ENCODE data around the gene TNRC6A.

TNRC6A gene

GRCh38 chr16:24771779-24772157 is 42.3 kb downstream of the TNRC6A start:
- no peak for TF ChIP-seq JUND (IDR thresholded peaks at IDR 0.05; ENCODE audit: low read depth)
- DNase-seq (ENCODE audit: low read depth in 1 of 2, low spot score in 1 of 2), result peak in 1 of 2 experiments; percentile 47
- in situ Hi-C loops (cut with HindIII; ENCODE audit: low pct_unique_long_range_greater_than_20kb, low sequenced_read_pairs), result no loop called here

GRCh38 chr16:24773771-24774427 is 44.4 kb downstream of the TNRC6A start:
- TF ChIP-seq JUND (IDR thresholded peaks at IDR 0.05; ENCODE audit: low read depth), result no peak
- in situ Hi-C loops (cut with HindIII; ENCODE audit: low pct_unique_long_range_greater_than_20kb, low sequenced_read_pairs), result no loop called here
- DNase-seq (ENCODE audit: low read depth in 1 of 2, low spot score in 1 of 2), result no peak

- no peak for TF ChIP-seq JUND (IDR thresholded peaks at IDR 0.05; ENCODE audit: low read depth)
- DNase-seq (ENCODE audit: low read depth in 1 of 2, low spot score in 1 of 2), result no peak
- in situ Hi-C loops (cut with HindIII; ENCODE audit: low pct_unique_long_range_greater_than_20kb, low sequenced_read_pairs), result no loop called here
Measured at GRCh38 chr16:24774510-24774909, 45.1 kb downstream of the TNRC6A start.

- TF ChIP-seq JUND (IDR thresholded peaks at IDR 0.05; ENCODE audit: low read depth), result no peak
- DNase-seq (ENCODE audit: low read depth in 1 of 2, low spot score in 1 of 2), result peak; percentile 57 to 69
- in situ Hi-C loops (cut with HindIII; ENCODE audit: low pct_unique_long_range_greater_than_20kb, low sequenced_read_pairs), result no loop called here
Measured at GRCh38 chr16:24775455-24775854, 46.0 kb downstream of the TNRC6A start.

- DNase-seq (ENCODE audit: low read depth in 1 of 2, low spot score in 1 of 2), result no peak
- TF ChIP-seq JUND (IDR thresholded peaks at IDR 0.05; ENCODE audit: low read depth), result no peak
- in situ Hi-C loops (cut with HindIII; ENCODE audit: low pct_unique_long_range_greater_than_20kb, low sequenced_read_pairs), result no loop called here
Measured at GRCh38 chr16:24776501-24777220, 47.2 kb downstream of the TNRC6A start.

- in situ Hi-C loops (cut with HindIII; ENCODE audit: low pct_unique_long_range_greater_than_20kb, low sequenced_read_pairs), result no loop called here
- TF ChIP-seq JUND (IDR thresholded peaks at IDR 0.05; ENCODE audit: low read depth), result no peak
- no peak for DNase-seq (ENCODE audit: low read depth in 1 of 2, low spot score in 1 of 2)
Measured at GRCh38 chr16:24778671-24779070, 49.2 kb downstream of the TNRC6A start.

- DNase-seq (ENCODE audit: low read depth in 1 of 2, low spot score in 1 of 2), result no peak
- TF ChIP-seq JUND (IDR thresholded peaks at IDR 0.05; ENCODE audit: low read depth), result no peak
- in situ Hi-C loops (cut with HindIII; ENCODE audit: low pct_unique_long_range_greater_than_20kb, low sequenced_read_pairs), result no loop called here
Measured at GRCh38 chr16:24781256-24781655, 51.8 kb downstream of the TNRC6A start.

GRCh38 chr16:24784121-24784520 is 54.7 kb downstream of the TNRC6A start:
- in situ Hi-C loops (cut with HindIII; ENCODE audit: low pct_unique_long_range_greater_than_20kb, low sequenced_read_pairs), result no loop called here
- DNase-seq (ENCODE audit: low read depth in 1 of 2, low spot score in 1 of 2), result no peak
- no peak for TF ChIP-seq JUND (IDR thresholded peaks at IDR 0.05; ENCODE audit: low read depth)

GRCh38 chr16:24789881-24790280 is 60.4 kb downstream of the TNRC6A start:
- DNase-seq (ENCODE audit: low read depth in 1 of 2, low spot score in 1 of 2), result no peak
- in situ Hi-C loops (cut with HindIII; ENCODE audit: low pct_unique_long_range_greater_than_20kb, low sequenced_read_pairs), result no loop called here
- no peak for TF ChIP-seq JUND (IDR thresholded peaks at IDR 0.05; ENCODE audit: low read depth)

GRCh38 chr16:24800586-24800985 is 71.1 kb downstream of the TNRC6A start:
- TF ChIP-seq JUND (IDR thresholded peaks at IDR 0.05; ENCODE audit: low read depth), result no peak
- in situ Hi-C loops (cut with HindIII; ENCODE audit: low pct_unique_long_range_greater_than_20kb, low sequenced_read_pairs), result no loop called here
- DNase-seq (ENCODE audit: low read depth in 1 of 2, low spot score in 1 of 2), result peak; percentile 20 to 65

- in situ Hi-C loops (cut with HindIII; ENCODE audit: low pct_unique_long_range_greater_than_20kb, low sequenced_read_pairs), result no loop called here
- no peak for DNase-seq (ENCODE audit: low read depth in 1 of 2, low spot score in 1 of 2)
- no peak for TF ChIP-seq JUND (IDR thresholded peaks at IDR 0.05; ENCODE audit: low read depth)
Measured at GRCh38 chr16:24801761-24802302, 72.4 kb downstream of the TNRC6A start.

- in situ Hi-C loops (cut with HindIII; ENCODE audit: low pct_unique_long_range_greater_than_20kb, low sequenced_read_pairs), result no loop called here
- DNase-seq (ENCODE audit: low read depth in 1 of 2, low spot score in 1 of 2), result peak in 1 of 2 experiments; percentile 9
- TF ChIP-seq JUND (IDR thresholded peaks at IDR 0.05; ENCODE audit: low read depth), result no peak
Measured at GRCh38 chr16:24805484-24805883, 76.0 kb downstream of the TNRC6A start.

- DNase-seq (ENCODE audit: low read depth in 1 of 2, low spot score in 1 of 2), result no peak
- TF ChIP-seq JUND (IDR thresholded peaks at IDR 0.05; ENCODE audit: low read depth), result no peak
- in situ Hi-C loops (cut with HindIII; ENCODE audit: low pct_unique_long_range_greater_than_20kb, low sequenced_read_pairs), result no loop called here
Measured at GRCh38 chr16:24807301-24807700, 77.8 kb downstream of the TNRC6A start.

Data from T47D (cell line).